K562 (cell line): ENCODE results near the gene KCNE2. TPM values are rescaled to one million over a fixed set of nuclear protein-coding genes. Genes with fewer than 3 reads are reported as not detected.
A peak's percentile ranks its signal among the peaks of the same experiment; 100 is the strongest.

Source experiments
- ATAC-seq: fragments of 200-7000 bp; cut with Tn5 transposase; 3 replicates; pipeline ENCODE4 v1.9.1; 2020; ENCODE audit warnings: moderate library complexity
- BruUV-seq: library from RNA; stranded (reverse); fragments of 400-500 nt; replicated peaks from 2 replicates; lab custom pipeline; 2021; lab: Mats Ljungman, UMichigan
- CTCF ChIA-PET: fragments of 300-600 bp; formaldehyde crosslinking; extraction: SDS; loops from one replicate; lab custom pipeline; 2021; ENCODE audit warnings: low intra/inter-chr PET ratio; lab: Yijun Ruan, JAX
- POLR2A ChIA-PET: fragments of 300-600, 350-650 bp; sonication (Branson Sonifier 250); formaldehyde crosslinking; extraction: SDS; loops from one replicate; lab custom pipeline; 2021; ENCODE audit warnings: antibody characterized with exemption, inconsistent platforms; lab: Yijun Ruan, JAX
- DNase-seq, 4 experiments: peaks; one replicate each; pipeline versions ENCODE4 v3.0.0 to v3.0.0-alpha.2; 2011 to 2018; ENCODE audit warnings: low spot score in 3 of 4, mixed read lengths in 3 of 4; ENCODE audit errors: extremely low read depth in 1 of 4
- FAIRE-seq: peaks from 2 replicates; lab custom pipeline; 2011; peaks lifted over from hg19 to GRCh38; lab: Jason Lieb, UNC
- H2AFZ ChIP-seq: 2 replicates; pipeline ENCODE4 v1.6.0; 2011; ENCODE audit warnings: low read depth, low read length, control low read depth, inconsistent platforms
- H3K27ac ChIP-seq: fragments of 200-600 bp; 3 replicates; pipeline ENCODE4 v1.8.0; 2011; ENCODE audit warnings: low read depth, mild to moderate bottlenecking, control low read depth, inconsistent platforms, low read length, moderate library complexity, mixed read lengths; ENCODE audit errors: extremely low read depth
- H3K27me3 ChIP-seq, 2 experiments: fragments of 300-600 bp in 1 of 2; 2 replicates in 1 of 2; 3 replicates in 1 of 2; pipeline versions ENCODE4 v1.6.0 to v1.8.0; 2011; ENCODE audit warnings: inconsistent platforms in 2 of 2, low read length in 2 of 2, mild to moderate bottlenecking in 1 of 2, mixed read lengths in 1 of 2, moderate library complexity in 1 of 2; ENCODE audit not compliant: control insufficient read depth in 2 of 2, insufficient read depth in 2 of 2
- H3K36me3 ChIP-seq: fragments of 300-600 bp; 3 replicates; pipeline ENCODE4 v1.8.0; 2011; ENCODE audit warnings: mild to moderate bottlenecking, low read length, inconsistent platforms; ENCODE audit not compliant: control insufficient read depth, insufficient read depth
- H3K4me1 ChIP-seq, 2 experiments: fragments of 200-600 bp in 1 of 2; replicated peaks in 1 of 2; 2 replicates in 1 of 2; 3 replicates in 1 of 2; pipeline versions ENCODE4 v1.5.1 to v1.8.0; 2011; ENCODE audit warnings: inconsistent platforms in 2 of 2, low read length in 2 of 2, mild to moderate bottlenecking in 1 of 2, mixed read lengths in 1 of 2, moderate library complexity in 1 of 2; ENCODE audit not compliant: control insufficient read depth in 2 of 2, insufficient read depth in 2 of 2
- H3K4me2 ChIP-seq: 2 replicates; pipeline ENCODE4 v1.6.1; 2011; ENCODE audit warnings: low read length, control low read depth, inconsistent platforms, mixed read lengths; ENCODE audit not compliant: insufficient read depth
- H3K4me3 ChIP-seq: fragments of 200-600 bp; sonication (generic), shearing (Covaris generic); 2 replicates; pipeline ENCODE4 v1.5.1; 2016; ENCODE audit warnings: control low read depth, inconsistent platforms
- H3K79me2 ChIP-seq: fragments of 200-600 bp; 3 replicates; pipeline ENCODE4 v1.8.0; 2011; ENCODE audit warnings: low read length, inconsistent platforms; ENCODE audit not compliant: control insufficient read depth, insufficient read depth
- H3K9ac ChIP-seq, 2 experiments: 2 replicates each; pipeline versions ENCODE4 v1.6.0 to v1.6.1; 2011; ENCODE audit warnings: low read depth in 2 of 2, low read length in 2 of 2, control low read depth in 1 of 2, inconsistent platforms in 1 of 2, mild to moderate bottlenecking in 1 of 2, mixed read lengths in 1 of 2; ENCODE audit not compliant: insufficient read depth in 1 of 2
- H3K9me1 ChIP-seq: one replicate; pipeline ENCODE4 v1.6.0; 2011; ENCODE audit warnings: inconsistent platforms, mild to moderate bottlenecking, low read length, moderate library complexity; ENCODE audit not compliant: control insufficient read depth, insufficient read depth
- H3K9me3 ChIP-seq: replicated peaks from 2 replicates; pipeline ENCODE4 v1.5.1; 2011; ENCODE audit warnings: low read depth, low read length, inconsistent platforms; ENCODE audit not compliant: control insufficient read depth, insufficient read depth
- H4K20me1 ChIP-seq: replicated peaks from 2 replicates; pipeline ENCODE4 v1.6.1; 2011; ENCODE audit warnings: low read length, inconsistent platforms, mixed read lengths; ENCODE audit not compliant: control insufficient read depth, insufficient read depth
- CBX3 ChIP-seq, 2 experiments: IDR thresholded peaks; 1 replicate in 1 of 2; 2 replicates in 1 of 2; pipeline ENCODE4 v1.6.1; 2012; ENCODE audit warnings: inconsistent platforms in 2 of 2, low read length in 2 of 2, borderline replicate concordance in 1 of 2, control low read depth in 1 of 2
- DEAF1 ChIP-seq: fragments of 450-650 bp; formaldehyde crosslinking; IDR thresholded peaks from 2 replicates; pipeline ENCODE4 v1.4.0; 2020; ENCODE audit warnings: mild to moderate bottlenecking, moderate library complexity
- FOXP1 ChIP-seq: sonication (generic); formaldehyde crosslinking; IDR thresholded peaks from 2 replicates; pipeline ENCODE4 v1.8.0; 2022; ENCODE audit warnings: mild to moderate bottlenecking, missing genetic modification reagents
- MYC ChIP-seq, 2 experiments: fragments of 250-450 bp in 1 of 2; sonication (Bioruptor Pico) in 1 of 2; IDR thresholded peaks; 2 replicates each; pipeline versions ENCODE4 v1.5.1 to v1.6.1; 2012 to 2021; ENCODE audit warnings: low read depth in 2 of 2, borderline replicate concordance in 1 of 2, improper control_type of control experiment in 1 of 2, low read length in 1 of 2, mild to moderate bottlenecking in 1 of 2, moderate library complexity in 1 of 2
- NR3C1 ChIP-seq: sonication (generic); formaldehyde crosslinking; IDR thresholded peaks from 2 replicates; pipeline ENCODE4 v1.8.1; 2022; ENCODE audit warnings: missing genetic modification reagents
- POLR2G ChIP-seq: fragments of 200-400 bp; formaldehyde crosslinking; IDR thresholded peaks from 2 replicates; pipeline ENCODE4 v1.6.1; 2017; ENCODE audit warnings: low read depth, mild to moderate bottlenecking, antibody characterized with exemption, low read length, moderate library complexity
- RAD21 ChIP-seq, 2 experiments: fragments of 250-450 bp in 1 of 2; fragments of 450-650 bp in 1 of 2; sonication (Bioruptor Pico) in 1 of 2; formaldehyde crosslinking in 1 of 2; IDR thresholded peaks in 1 of 2; conservative IDR thresholded peaks in 1 of 2; 2 replicates each; pipeline versions ENCODE4 v1.4.0 to v1.8.0; 2020 to 2022; ENCODE audit warnings: mild to moderate bottlenecking in 2 of 2, moderate library complexity in 1 of 2
- SMAD2 ChIP-seq: fragments of 150-350 bp; IDR thresholded peaks from 2 replicates; pipeline ENCODE4 v1.6.1; 2014; ENCODE audit warnings: low read depth, mild to moderate bottlenecking, low read length
- ZNF133 ChIP-seq: fragments of 250-450 bp; sonication (Bioruptor Pico); IDR thresholded peaks from 2 replicates; pipeline ENCODE4 v1.4.0; 2020; ENCODE audit warnings: mild to moderate bottlenecking
- ZNF398 ChIP-seq: fragments of 250-450 bp; sonication (Bioruptor Pico); IDR thresholded peaks from 2 replicates; pipeline ENCODE4 v1.8.0; 2021; ENCODE audit warnings: moderate library complexity, mild to moderate bottlenecking, inconsistent platforms
- ZNF583 ChIP-seq: fragments of 250-450 bp; sonication (Bioruptor Pico); IDR thresholded peaks from 2 replicates; pipeline ENCODE4 v1.4.0; 2020
- WGBS: fragments of 100-300 bp; shearing (Covaris generic); methylation state at CpG from one replicate; pipeline ENCODE4 v1.1.6; 2016; ENCODE audit warnings: low coverage, mixed read lengths; ENCODE audit not compliant: insufficient coverage; ENCODE audit errors: missing lambda C conversion rate; 5-methylcytosine and 5-hydroxymethylcytosine counted together
- in situ Hi-C: fragments of 300-500 bp; cut with MboI; formaldehyde crosslinking; loops from 4 replicates; pipeline ENCODE4 v1.15.0; 2018; ENCODE audit warnings: inconsistent platforms, mixed read lengths
- intact Hi-C: fragments of 100-400 bp; cut with micrococcal nuclease; formaldehyde crosslinking; loops from 2 replicates; pipeline ENCODE4 v1.14.2; 2022
- polyA plus RNA-seq, 8 experiments: library from polyadenylated mRNA; depleted of rRNA in 4 of 8; stranded (reverse) in 5 of 8; unstranded in 3 of 8; fragments of >200 nt; fragmentation: Nextera tagmentation in 2 of 8; fragmentation: Illumina TruSeq in 1 of 8; extraction: Ambion mirVana in 2 of 8; extraction: Trizol in 1 of 8; gene quantifications; 2 replicates each; pipeline versions ENCODE4 v1.2.1 to v1.2.3, GENCODE V29; 2011 to 2014; ENCODE audit warnings: inconsistent platforms in 1 of 8, missing spikeins in 1 of 8
- total RNA-seq, 7 experiments: library from RNA; depleted of rRNA in 6 of 7; stranded (reverse); fragments of >200 nt in 6 of 7; fragmentation: Illumina TruSeq in 2 of 7; extraction: Trizol in 2 of 7; gene quantifications; 2 replicates each; pipeline versions ENCODE4 v1.2.1 to v1.2.3, GENCODE V29; 2011 to 2021; ENCODE audit warnings: low replicate concordance in 1 of 7

KCNE2 gene
- total and polyA plus RNA-seq, 9 of the 15 experiments (the other 6 are each of a cell fraction or from before 2014, with no cell fraction given) = not detected

GRCh38 chr21:34365809-34366208 is 2.0 kb downstream of the KCNE2 start:
- DNase-seq = no peak
- ChIA-PET CTCF (interaction anchor here (1.1 kb wide), 1 partner anchor 18 kb away, joined by 3 read pairs; no protein-coding TSS in a partner anchor), POLR2A (no interaction called here)
- no peak for TF ChIP-seq ZNF398
- Histone ChIP-seq H3K27ac (no peak overlapping the region), H3K4me2 (no peak overlapping the region), H3K4me3 (no peak overlapping the region), H3K9me3 (no peaks in the 10 kb centered on the region), H3K79me2 (no peaks in the 10 kb centered on the region), H3K4me1 (peaks cover 0 to 2% of the 10 kb centered on the region in 2 experiments; a peak in 2 of 5 replicates), H3K36me3 (no peaks in the 10 kb centered on the region), H3K9me1 (no peaks in the 10 kb centered on the region), H4K20me1 (no peaks in the 10 kb centered on the region), H2AFZ (no peak overlapping the region), H3K27me3 (peaks cover 5 to 12% of the 10 kb centered on the region in 2 experiments; a peak in 3 of 5 replicates), H3K9ac (no peak overlapping the region)
- BruUV-seq = no TSS peak
- ATAC-seq = no peak
- intact Hi-C loops (no loop called here), in situ Hi-C loops (no loop called here)
- WGBS = 20% methylated on average over 6 of the region's 6 CpGs
- no peak for FAIRE-seq

- FAIRE-seq = peak; percentile 64
- in situ Hi-C loops = no loop called here
- 0 out of 2 replicates have a peak, but pooled peaks have one; percentile 34 for TF ChIP-seq MYC (IDR thresholded peaks at IDR 0.05; ENCODE audit: low read depth, low read length)
- TF ChIP-seq MYC (CRISPR knock-in tag; IDR thresholded peaks at IDR 0.05; ENCODE audit: borderline replicate concordance, low read depth) = no peak
- TF ChIP-seq CBX3 (IDR thresholded peaks at IDR 0.05; ENCODE audit: borderline replicate concordance in 1 of 2, low read length in 2 of 2) = no peak
- no peak for TF ChIP-seq ZNF133
- no peak for TF ChIP-seq ZNF583 (CRISPR knock-in tag)
- TF ChIP-seq NR3C1 (CRISPR knock-in tag) = no peak
- peak; percentile 61 to 75 for TF ChIP-seq RAD21 (CRISPR knock-in tag; conservative IDR thresholded peaks at IDR 0.05 in 1 of 2, IDR thresholded peaks at IDR 0.05 in 1 of 2)
- TF ChIP-seq SMAD2 = no peak
- no peak for TF ChIP-seq POLR2G
- TF ChIP-seq FOXP1 (CRISPR knock-in tag) = no peak
- peak; percentile 55 for TF ChIP-seq DEAF1
Observed at GRCh38 chr21:34367320-34367935, 3.6 kb downstream of the KCNE2 start.

More at GRCh38 chr21:34367320-34367935, 3.6 kb downstream of the KCNE2 start:
- WGBS = 17% methylated on average over 3 of the region's 3 CpGs
- ATAC-seq = peak; percentile 95
- H3K4me1 ChIP-seq = no peaks in the 10 kb centered on the region
- H3K9ac ChIP-seq = no peak overlapping the region
- peaks cover 5 to 7% of the 10 kb centered on the region in 2 experiments; a peak in 3 of 5 replicates for H3K27me3 ChIP-seq
- intact Hi-C loops = no loop called here
- no peak overlapping the region for H3K4me2 ChIP-seq
- H3K9me3 ChIP-seq = no peaks in the 10 kb centered on the region
- no TSS peak for BruUV-seq
- ChIA-PET POLR2A (no interaction called here), CTCF (interaction anchor here (0.5 to 1.7 kb wide), 5 partner anchors 236 to 1573 kb away, joined by 3 to 11 read pairs (median 3); no protein-coding TSS in a partner anchor)
- H2AFZ ChIP-seq = no peak overlapping the region
- no peaks in the 10 kb centered on the region for H3K36me3 ChIP-seq
- DNase-seq = peak in 2 of 4 experiments; percentile 62 to 77
- H3K27ac ChIP-seq = no peak overlapping the region
- no peaks in the 10 kb centered on the region for H3K79me2 ChIP-seq
- H3K9me1 ChIP-seq = no peaks in the 10 kb centered on the region
- no peak overlapping the region for H3K4me3 ChIP-seq
- no peaks in the 10 kb centered on the region for H4K20me1 ChIP-seq
